HUDEP-2 (cell line): ENCODE measurements around the gene DLL1.
"Not testable (repeated sequence)": the region's sequence is repeated elsewhere in the genome, so short reads cannot be mapped to it uniquely, and the experiment has no call there.

ENCODE experiments used
- DNase-seq, 76 experiments: peaks; one replicate each; lab custom pipeline; 2025; ENCODE audit not compliant: unreplicated experiment in 76 of 76; lab: John Stamatoyannopoulos, UW

DLL1 gene, protein sequence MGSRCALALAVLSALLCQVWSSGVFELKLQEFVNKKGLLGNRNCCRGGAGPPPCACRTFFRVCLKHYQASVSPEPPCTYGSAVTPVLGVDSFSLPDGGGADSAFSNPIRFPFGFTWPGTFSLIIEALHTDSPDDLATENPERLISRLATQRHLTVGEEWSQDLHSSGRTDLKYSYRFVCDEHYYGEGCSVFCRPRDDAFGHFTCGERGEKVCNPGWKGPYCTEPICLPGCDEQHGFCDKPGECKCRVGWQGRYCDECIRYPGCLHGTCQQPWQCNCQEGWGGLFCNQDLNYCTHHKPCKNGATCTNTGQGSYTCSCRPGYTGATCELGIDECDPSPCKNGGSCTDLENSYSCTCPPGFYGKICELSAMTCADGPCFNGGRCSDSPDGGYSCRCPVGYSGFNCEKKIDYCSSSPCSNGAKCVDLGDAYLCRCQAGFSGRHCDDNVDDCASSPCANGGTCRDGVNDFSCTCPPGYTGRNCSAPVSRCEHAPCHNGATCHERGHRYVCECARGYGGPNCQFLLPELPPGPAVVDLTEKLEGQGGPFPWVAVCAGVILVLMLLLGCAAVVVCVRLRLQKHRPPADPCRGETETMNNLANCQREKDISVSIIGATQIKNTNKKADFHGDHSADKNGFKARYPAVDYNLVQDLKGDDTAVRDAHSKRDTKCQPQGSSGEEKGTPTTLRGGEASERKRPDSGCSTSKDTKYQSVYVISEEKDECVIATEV

DNA sequence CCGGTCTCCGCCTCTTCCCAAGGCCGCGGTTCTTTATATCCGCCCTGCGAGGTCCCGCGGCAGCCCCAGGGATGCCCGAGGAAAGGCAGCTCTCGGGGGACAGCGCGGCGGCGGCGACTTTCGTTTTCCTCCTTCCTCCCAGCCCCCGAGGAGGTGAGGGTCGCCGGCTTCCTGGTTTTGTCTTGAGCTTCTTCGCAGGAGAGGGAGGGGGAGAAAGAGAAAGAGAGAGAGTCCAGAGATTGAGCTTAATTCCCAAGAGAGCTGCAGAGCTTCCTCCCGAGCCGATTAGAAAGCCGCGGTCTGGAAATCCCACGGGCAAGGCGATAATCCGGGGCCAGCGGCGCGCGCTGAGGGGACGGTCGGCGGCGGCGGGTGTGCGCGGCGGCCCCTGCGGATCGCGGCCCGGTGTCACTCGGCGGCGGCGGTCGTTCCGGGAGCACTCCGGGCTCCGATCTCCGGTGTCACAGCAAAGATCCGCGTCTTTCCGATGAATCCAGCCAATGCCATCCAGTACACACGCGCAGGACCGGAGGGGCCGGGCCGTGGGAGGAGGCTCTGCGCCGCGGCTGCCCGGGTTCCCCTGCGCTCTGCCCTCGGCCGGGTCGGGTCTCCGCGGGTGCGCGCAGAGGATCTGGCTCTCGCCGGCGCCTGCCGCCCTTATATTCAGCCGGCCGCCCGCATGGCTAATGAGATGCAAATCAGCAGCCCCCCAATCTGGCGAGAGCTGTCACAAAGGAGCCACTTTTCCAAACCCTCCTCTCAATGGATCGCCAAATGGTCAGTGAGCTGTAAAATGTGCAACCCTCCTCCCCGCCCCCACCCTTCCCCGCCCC is at the start of gene DLL1:
TSS of gene DLL1 (minus strand) at position 783 of the 833 bp plus-strand sequence. CDS start 939 bp downstream, outside the sequence.
- no peak for DNase-seq

DNA sequence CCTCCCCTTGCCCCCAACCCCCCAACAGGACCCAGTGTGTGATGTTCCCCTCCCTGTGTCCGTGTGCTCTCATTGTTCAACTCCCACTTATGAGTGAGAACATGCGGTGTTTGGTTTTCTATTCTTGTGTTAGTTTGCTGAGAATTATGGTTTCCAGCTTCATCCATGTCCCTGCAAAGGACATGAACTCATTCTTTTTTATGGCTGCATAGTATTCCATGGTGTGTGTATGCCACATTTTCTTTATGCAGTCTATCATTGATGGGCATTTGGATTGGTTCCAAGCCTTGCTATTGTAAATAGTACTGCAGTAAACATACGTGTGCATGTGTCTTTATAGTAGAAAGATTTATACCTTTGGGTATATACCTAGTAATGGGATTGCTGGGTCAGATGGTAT is 44.3 kb upstream of the DLL1 start:
- DNase-seq = not testable (repeated sequence)

DNA sequence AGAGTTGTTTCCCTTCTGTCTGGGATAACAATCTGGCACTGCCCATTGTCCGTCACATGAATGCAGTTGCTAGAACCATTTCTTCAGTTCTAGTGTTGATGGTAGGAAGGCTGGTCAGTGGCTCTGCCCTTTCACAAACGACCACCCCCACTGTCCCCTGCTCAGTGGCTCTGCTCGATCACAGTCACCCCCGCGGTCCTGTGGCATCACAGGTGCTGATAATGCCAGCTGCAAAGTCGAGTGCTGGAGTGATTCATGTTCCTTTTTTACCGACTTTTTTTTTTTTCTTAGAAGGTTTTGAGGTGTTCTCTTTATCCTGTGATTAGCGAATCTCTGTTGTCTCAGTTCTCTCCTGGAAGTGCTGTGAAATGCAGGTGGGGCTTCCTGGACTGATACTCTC is 38.4 kb upstream of the DLL1 start:
- DNase-seq = no peak

DNA sequence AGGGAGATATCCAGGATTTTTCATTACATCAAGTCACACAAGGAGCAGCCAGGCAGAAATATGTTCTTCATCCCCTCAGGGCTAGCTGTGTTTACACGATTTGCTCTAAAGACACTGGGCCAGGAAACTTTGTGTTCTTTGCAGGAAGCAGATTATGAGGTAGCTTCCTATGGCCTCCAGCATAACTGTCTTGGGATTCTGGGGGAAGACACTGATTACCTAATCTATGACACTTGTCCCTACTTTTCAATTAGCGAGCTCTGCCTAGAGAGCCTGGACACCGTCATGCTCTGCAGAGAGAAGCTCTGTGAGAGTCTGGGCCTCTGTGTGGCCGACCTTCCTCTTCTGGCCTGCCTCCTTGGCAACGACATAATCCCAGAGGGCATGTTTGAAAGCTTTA is 26.8 kb upstream of the DLL1 start:
- no peak for DNase-seq

DNA sequence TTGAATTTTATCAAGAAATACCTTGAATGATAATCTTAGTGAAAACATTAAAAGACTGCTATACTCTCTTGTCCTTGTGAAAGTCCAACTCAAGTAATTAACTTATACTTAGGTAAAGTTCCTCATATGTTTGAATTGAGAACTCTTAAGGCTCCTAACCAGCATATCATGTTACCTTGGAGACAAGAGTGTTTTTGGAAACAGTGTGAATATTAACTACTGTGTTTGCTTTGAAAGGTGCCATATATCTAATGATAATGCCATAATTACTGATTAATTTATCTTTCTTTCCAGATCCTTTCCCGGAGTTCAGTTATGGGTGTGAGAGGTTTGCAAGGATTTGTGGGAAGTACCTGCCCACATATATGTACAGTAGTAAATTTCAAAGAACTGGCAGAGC is 26.2 kb upstream of the DLL1 start:
- no peak for DNase-seq

DNA sequence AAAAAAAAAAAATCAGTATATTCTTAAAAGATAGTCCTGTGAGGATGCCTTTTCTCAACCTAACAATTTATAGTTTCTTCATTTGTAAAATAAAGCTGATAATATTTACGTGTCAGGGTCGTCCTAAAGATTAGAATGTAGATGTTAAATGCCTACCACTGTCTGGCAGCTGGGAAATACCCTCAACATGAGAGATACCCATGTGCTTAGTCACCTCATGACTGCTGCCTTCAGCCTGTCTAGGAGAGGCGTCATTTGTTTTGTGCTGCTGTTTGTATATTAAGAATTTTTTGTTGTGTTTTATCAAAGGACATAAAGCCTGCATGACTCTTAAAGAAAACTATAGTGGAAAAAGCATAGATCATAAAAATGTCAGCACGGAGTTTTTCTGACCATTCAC is 25.2 kb upstream of the DLL1 start:
- no peak for DNase-seq

DNA sequence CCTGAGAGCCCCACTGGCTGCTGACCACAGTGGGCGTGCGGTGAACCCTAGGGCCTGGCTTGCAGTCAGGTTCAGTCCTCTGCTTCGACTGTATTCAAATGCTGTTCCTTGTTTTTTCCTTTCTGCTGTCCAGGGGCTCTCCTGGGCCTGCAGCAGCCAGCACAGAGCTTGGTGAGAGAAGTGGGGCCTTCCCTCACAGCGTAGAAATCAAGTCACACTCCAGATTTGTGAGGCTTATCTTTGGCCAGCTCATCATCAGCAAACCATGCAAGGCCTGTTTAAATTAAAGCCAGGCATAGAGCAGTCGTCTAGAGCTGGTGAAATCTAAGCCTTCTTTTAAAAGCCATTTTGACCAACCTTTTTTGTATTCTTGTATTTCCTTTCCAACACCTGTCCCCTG is 24.1 kb upstream of the DLL1 start:
- DNase-seq = no peak

DNA sequence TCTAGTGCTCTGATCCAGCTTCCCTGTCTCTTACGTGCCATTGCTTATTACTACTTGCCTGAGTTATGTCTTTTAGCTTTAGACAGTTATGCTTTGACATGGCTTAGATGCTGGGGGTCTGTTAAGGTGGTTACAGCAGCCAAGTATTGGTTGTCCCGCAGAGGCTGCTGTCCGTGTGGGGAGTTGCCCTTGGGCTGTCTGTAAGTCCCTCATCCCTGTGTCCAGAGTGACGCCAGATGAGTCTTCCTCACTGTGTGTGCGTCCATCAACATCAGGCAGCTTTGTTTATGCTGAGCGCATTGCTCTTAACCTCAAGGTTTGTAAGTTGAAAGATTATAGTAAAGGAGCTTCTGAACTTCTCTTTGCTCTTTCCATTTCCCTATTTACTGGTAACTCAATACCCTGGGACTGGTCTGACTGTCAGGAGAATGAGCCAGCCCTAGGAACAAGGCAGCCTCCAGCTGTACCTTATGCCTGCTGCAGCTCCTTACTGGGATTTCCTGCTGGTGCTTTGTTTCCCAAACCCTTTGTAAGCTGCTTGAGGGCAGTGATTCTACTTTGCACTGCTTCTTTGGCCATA is 22.9 kb upstream of the DLL1 start:
- DNase-seq = no peak

DNA sequence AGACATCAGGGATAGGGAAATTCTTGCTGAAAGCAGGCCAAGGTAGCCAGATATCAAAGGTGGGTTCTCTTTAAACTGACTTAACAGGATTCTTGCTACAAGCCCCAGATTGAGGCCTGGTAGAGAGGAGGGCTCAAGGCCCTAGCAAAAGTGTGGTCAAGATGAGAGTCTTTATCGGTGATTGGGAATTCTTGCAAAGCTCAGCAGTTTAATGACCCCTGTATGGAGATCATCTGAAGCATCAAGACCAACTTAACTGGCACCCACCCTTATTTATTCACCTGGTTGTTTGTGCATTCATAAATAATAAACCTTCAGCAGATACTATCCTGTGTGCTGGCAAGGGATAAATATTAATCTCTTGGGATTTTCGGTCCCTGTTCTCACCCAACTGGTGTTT is 22.0 kb upstream of the DLL1 start:
- DNase-seq = no peak

DNA sequence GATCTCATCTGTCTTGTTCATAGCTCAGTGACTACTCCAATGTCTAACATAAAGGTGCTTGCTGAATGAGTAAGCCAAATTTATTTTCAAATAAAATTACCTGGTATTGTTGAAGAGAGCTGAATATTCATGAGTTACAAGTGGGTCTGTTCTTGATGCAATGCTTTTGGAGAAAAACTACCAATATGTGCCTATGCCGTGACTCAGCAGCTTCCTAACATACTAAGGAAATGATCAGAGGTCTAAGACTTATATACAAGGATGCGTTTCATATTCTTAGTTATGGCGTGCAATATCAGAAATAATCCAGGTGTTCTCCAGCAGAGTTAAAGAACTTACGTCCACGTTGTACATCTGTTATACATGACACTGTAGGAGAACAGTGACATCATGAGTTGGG is 20.8 kb upstream of the DLL1 start:
- no peak for DNase-seq

DNA sequence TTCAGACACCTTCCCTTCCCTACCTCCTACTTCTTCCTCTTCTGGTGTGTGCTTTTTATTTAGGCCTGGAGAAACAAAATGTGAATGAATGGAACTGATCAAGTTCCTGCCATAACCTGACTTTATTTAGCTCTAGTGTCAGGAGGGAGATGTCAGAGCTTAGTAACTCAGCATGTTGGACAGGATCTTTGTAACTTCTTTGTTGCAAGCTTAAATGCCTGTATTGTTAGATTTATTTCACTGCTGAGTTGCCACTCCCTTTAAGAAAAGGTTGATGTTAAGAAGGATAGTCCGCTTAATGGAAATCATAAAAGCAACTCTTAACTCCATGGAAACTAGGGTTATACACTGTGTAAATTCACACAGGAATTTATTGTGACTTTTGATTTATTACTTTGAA is 17.9 kb upstream of the DLL1 start:
- DNase-seq = no peak

DNA sequence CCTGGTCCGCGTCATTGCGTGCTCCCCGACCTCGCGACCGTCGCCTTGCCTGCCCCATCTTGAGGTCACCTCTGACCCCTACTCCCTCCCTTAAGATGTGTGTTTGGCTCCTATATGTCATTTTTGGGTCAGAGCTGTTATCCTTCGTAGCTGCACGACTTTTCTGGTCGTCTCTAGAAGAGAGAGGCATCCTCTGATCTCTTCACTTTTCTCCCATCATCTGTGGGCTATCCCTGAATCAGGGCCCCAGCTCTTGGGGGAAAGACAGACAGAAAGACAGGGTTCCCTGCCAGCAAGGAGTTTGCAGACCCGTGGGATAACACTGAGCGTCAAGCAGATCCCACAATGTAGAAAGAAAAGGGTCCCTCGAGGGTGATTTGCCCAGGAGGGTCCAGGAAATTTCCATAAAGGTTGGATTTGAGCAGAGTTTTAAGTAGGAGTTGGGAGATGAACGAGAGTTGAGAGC is 16.2 kb upstream of the DLL1 start:
- no peak for DNase-seq

DNA sequence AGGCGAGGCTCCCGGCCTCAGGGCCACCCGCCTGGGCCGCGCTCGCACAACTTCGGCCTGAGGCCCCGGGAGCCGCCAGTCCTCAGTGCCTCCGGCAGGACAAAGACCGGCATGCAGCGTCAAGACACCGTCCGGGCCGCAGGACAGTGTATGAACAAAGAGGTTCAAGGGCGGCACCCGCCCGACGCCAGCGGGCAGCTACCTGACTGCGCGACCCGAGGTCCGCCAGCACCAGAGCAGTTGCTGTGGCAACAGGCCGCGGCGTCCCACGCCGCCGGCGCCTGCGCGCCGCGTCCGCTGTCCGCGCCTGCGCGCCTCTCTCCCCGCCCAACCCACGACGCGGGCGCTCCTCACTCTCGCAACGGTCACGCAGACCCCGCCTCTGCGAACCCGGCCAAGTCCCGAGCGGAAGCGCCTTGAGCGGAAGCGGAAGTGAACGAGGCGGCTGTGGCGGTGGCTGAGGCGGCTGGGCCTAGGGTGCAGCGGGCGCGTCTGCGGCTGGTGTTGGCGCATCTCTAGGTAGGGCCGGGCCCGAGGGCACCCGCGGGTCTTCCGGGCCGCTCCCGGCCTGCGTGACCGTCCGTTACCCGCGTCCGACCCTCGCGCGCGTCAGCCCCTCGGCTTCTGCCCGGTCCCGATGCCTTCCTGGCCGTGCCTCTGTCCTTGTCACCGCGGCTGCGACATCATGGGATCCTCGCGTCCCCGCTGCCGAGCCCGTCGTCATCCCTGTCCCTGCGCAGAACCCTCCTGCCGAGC is 15.6 kb upstream of the DLL1 start, which contains the start of gene FAM120B:
TSS of gene FAM120B (plus strand) at position 435 of the 756 bp plus-strand sequence. CDS start 10,633 bp downstream, outside the sequence.
- DNase-seq = peak in 75 of 76 experiments; percentile 48 to 99 (median 96)

DNA sequence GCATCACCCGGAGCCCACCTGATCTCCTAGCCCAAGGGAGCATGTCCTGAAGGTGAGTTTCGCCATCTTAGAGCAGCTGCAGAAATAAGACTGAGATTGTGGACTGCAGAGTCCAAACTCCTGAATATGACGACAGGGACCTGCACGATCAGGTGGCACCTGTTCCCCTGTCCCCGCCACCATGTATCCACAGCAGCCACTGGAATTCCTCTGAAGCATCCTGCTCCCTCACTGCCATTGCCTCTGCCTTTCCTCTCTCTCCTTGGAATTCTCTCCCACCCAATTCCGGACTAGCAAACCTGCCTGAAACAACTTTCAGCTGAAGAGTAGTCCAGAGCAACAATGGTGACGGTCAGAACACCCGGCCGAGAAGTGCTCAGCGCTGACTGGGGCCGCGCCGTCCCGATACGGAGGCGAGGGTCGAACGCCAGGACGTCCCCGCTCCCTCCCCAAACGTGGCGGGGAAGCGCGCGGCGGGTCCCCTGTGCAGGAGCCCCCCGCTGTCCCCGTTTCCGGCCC is 15.0 kb upstream of the DLL1 start:
- DNase-seq = no peak

DNA sequence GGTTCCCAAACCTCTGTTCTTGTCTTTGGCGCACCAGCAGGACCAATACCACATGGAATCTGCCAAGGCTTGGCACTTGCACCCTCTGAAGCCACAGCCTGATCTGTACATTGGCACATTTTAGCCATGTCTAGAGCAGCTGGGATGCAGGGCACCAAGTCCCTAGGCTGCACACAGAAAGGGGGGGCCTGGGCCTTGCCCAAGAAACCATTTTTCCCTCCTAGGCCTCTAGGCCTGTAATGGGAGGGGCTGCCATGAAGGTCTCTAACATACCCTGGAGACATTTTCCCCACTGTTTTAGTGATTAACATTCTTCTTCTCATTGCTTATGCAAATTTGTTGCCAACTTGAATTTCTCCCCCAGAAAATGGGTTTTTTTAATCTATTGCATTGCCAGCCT is 10.3 kb upstream of the DLL1 start:
- no peak for DNase-seq

DNA sequence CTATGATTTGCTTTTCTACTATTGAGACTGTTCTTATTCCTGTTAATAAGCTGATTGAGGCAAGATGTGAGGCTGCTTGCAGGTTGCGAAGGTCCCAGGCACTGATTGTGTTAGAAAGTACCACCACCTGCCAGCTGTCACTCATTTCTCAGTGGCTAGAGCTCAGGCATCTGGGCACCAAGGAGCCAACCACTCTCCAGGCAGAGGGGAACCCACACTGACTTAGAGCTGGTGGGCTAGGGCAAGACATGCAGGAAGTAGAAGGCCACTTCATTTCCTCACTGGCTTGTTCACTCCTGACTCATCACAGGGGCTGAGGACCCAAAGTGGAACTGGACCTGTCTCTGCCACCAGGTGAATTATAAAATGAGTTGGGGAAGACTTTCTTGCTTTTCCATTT is 7.8 kb upstream of the DLL1 start:
- no peak for DNase-seq

DNA sequence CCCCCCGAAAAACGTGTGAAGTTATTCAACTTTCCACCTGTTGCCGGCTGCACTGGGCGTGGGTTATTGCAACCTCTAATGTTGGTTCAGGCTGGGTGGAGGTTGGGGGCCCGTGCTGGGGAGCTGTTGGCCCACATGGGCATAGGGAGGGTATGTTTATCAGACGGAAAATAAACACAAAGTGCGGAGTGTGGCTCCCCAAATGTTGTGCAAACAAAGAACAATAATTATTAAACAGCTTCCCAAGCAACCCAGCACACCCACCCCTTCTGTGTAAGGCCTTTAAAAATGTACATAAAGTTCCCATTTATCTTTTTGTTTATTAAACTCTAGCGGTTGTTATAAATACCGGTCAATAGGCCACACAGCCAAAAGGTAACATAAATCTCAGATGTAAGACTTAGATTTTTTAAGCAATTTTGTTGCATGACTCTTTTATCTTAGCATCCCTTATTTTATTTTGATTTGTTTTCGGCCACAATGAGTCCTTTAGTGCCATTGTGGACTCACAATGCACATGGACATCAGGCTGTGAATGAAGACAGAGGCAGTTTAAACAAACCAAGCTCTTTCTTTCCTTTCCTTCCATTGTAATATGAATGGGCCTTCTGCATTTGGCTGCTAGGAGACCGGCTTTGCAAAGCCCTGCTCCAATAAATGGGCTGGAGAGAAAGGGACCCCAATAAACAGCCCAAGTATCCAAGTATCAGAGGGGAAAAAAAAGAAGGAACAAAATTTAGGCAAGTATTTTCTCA is 6.9 kb upstream of the DLL1 start:
- no peak for DNase-seq

DNA sequence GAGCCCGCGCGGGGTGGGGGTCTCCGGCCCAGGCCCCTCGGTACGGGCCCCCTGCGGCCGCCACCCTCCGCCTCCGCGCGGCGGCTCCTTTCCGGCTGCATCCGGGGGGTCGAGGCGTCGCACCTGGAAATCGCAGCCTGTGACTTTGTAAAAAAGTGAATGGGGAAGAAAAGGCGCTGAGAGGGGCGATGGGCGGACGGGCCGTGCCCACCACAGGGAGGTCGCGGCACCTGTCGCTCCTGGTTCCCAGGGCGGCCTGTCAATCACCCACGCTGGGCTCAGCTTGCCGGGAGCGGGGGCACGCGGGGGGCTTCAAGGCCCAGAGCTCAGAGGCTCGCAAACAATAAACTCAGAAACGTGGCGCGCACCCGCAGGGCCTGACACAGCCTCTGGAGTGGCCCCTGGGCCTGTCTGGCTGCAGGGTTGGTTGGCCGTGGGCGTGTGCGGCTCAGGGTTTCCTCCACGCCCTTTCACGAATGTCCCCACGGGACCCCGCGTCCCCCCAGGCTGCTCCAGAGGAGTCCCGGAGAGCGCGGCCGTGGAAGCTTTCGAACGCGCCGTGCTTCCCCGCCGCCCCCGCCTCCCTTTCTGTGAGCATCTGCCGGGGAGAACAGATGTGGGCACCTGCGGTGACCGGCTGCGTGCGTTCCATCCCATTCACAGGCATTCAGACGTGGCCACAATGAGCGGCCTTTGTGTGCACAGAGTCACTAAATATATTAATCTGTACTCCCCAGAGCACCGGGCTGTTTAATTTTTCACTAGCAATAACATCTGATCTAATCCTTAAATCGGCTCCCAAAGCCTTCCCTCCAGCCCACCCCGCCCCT is 6.1 kb upstream of the DLL1 start:
- no peak for DNase-seq
